WERI-Rb-1 (cell line): ENCODE data around the gene PRKAG2.
A peak's percentile ranks its signal among the peaks of the same experiment; 100 is the strongest.

Source experiments
- DNase-seq: peaks from one replicate; pipeline ENCODE4 v3.0.0-alpha.2; 2020
- H3K27ac ChIP-seq: fragments of 250-450 bp; sonication (Bioruptor Pico); 2 replicates; pipeline ENCODE4 v1.5.1; 2020; ENCODE audit warnings: mild to moderate bottlenecking, moderate library complexity
- H3K27me3 ChIP-seq: fragments of 250-450 bp; sonication (Bioruptor Pico); 2 replicates; pipeline ENCODE4 v1.5.1; 2021; ENCODE audit warnings: mild to moderate bottlenecking, low read depth, moderate library complexity; ENCODE audit not compliant: insufficient read depth, severe bottlenecking
- H3K36me3 ChIP-seq: fragments of 250-450 bp; sonication (Bioruptor Pico); 2 replicates; pipeline ENCODE4 v1.5.1; 2020; ENCODE audit warnings: mild to moderate bottlenecking, moderate library complexity
- H3K4me3 ChIP-seq: 2 replicates; pipeline ENCODE4 v1.5.1; 2011; ENCODE audit warnings: low read depth, mild to moderate bottlenecking, control low read depth, low read length
- H3K9me3 ChIP-seq: fragments of 250-450 bp; sonication (Bioruptor Pico); 2 replicates; pipeline ENCODE4 v1.5.1; 2021; ENCODE audit warnings: mild to moderate bottlenecking, moderate library complexity; ENCODE audit not compliant: severe bottlenecking
- TF ChIP-seq, protein P1 (sequence below): IDR thresholded peaks from 2 replicates; pipeline ENCODE4 v1.5.1; 2011; ENCODE audit warnings: low read depth, mild to moderate bottlenecking, control low read depth, inconsistent platforms, low read length

The PRKAG2 gene

DNA sequence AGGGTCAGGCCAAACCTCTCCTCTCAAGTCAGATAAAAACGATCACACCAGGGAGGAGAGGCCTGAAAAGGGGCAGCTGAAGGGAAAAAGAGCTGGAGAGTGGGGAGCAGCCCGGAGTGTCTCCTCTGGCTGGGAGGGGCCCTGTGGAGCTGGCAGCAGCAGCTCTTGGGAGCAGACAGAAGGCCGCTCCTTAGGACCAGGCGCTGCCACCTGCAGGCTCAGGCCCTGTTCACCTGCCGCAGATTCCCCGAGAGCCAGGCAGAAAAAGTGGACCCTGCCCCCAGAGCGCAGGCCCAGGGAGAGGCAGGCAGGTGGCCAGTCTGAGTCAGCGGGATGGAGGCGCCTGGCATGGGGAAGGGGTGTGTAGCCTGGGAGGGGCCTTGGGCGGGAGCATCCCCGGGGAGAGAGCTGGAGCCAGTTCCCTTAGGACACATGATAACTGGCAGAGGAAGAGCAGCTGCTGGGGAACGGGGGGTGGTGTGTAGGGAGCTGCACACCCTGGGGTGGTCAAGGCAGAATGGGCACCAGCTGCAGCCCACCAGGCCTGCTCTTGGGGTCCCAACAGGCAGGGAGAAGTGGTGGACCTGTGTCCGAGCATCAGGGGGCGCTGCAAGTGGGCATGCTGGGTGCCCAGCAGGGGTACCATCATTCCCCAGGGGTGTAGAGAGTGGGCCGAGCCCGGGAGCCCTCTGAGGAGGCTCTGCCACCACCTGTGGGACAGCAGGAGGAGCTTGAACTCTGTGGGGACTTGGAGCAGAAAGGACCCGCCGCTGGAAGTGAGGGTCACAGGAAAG is 180.0 kb downstream of the PRKAG2 start:
- peak; percentile 37 for DNase-seq
- TF ChIP-seq, protein P1, sequence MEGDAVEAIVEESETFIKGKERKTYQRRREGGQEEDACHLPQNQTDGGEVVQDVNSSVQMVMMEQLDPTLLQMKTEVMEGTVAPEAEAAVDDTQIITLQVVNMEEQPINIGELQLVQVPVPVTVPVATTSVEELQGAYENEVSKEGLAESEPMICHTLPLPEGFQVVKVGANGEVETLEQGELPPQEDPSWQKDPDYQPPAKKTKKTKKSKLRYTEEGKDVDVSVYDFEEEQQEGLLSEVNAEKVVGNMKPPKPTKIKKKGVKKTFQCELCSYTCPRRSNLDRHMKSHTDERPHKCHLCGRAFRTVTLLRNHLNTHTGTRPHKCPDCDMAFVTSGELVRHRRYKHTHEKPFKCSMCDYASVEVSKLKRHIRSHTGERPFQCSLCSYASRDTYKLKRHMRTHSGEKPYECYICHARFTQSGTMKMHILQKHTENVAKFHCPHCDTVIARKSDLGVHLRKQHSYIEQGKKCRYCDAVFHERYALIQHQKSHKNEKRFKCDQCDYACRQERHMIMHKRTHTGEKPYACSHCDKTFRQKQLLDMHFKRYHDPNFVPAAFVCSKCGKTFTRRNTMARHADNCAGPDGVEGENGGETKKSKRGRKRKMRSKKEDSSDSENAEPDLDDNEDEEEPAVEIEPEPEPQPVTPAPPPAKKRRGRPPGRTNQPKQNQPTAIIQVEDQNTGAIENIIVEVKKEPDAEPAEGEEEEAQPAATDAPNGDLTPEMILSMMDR, result peak; percentile 48
- Histone ChIP-seq H3K9me3 (no peaks in the 10 kb centered on the region), H3K27ac (no peak overlapping the region), H3K4me3 (no peak overlapping the region), H3K36me3 (no peaks in the 10 kb centered on the region), H3K27me3 (no peaks in the 10 kb centered on the region)

DNA sequence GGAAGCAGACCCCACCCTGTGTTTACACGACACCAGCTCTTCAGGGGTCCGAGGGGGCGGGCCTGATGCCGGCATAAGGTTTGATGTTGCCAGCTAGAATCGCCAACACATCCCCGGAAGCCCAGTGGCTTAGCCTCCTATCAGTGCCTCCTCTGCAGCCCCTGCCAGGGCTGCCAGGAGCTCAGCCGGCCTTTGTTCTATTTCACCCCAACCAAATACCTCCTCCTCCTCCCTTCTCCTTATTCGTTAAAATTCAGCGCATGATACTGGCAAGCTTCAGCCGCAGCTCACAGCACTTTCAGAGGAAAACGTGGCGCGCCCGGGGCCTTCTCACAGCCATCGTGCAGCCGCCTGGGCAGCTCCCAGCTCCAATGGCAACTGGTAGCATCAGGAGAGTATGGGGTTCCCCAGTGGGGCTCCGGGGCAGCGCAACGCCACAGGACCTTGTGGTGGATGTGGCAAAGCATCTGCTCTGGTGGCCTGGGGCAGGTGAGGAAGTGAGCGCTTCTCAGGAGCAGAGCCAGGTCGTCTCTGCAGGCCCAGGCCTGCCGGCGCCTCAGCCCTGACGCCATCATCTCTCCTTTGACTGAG is 180.9 kb downstream of the PRKAG2 start:
- no peak overlapping the region for H3K27ac ChIP-seq
- no peak overlapping the region for H3K4me3 ChIP-seq
- TF ChIP-seq, protein P1, result no peak
- no peaks in the 10 kb centered on the region for H3K27me3 ChIP-seq
- no peaks in the 10 kb centered on the region for H3K9me3 ChIP-seq
- no peaks in the 10 kb centered on the region for H3K36me3 ChIP-seq
- DNase-seq, result no peak

DNA sequence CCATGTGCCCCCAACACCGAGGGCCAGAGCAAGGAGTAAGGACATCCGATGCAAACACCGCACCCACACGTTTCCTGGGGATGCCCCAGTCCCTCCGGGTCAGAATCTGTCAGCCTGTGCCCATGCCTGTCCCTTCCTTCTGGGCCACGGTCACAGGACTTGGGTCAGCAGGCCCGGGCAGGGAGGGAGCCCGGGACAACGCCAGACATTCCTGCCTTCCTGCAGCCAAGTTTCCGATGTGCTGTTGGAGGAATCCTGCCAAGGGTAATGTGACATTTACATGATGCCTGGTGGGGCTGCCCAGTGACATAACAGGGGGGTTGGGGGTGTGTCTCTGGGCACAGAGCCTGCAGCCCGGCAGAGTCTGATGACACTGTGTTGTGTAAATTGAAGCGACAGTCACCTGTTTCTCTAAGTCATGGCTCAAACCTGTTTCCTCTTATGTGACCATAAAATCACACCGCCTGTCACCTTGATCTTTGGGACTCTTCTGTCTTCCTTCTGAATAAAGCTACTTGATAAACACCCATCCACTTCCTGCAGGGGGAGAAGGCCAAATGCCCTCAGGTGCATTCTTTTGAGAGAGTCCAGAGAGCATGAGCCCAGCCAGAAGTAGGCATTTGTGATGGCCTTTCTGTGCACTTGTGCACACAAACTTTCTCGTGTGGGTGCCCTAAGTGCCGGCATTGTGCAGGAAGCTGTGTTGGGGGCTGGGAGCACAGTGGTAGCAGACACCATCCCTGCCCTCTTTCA is 181.9 kb downstream of the PRKAG2 start:
- TF ChIP-seq, protein P1, result no peak
- H3K4me3 ChIP-seq, result no peak overlapping the region
- no peak overlapping the region for H3K27ac ChIP-seq
- no peak for DNase-seq
- H3K9me3 ChIP-seq, result no peaks in the 10 kb centered on the region
- H3K27me3 ChIP-seq, result no peaks in the 10 kb centered on the region
- H3K36me3 ChIP-seq, result no peaks in the 10 kb centered on the region

DNA sequence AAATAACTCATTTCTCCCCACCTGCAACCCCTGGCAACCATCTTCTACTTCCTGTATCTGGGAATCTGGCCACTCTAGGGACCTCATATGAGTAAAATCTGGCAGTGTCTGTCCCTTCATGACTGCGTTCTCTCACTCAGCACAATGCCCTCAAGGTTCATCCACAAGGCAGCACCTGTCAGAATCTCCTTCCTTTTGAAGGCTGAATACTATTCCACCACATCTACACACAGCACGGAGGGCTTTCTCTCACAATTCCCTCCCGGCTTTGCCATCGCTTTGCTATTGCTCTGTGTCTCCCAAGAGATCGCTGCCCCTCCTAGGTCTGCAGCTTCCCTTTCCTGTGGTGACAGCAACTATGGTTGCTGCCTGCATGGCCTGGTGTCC is 182.5 kb downstream of the PRKAG2 start:
- TF ChIP-seq, protein P1, result no peak

DNA sequence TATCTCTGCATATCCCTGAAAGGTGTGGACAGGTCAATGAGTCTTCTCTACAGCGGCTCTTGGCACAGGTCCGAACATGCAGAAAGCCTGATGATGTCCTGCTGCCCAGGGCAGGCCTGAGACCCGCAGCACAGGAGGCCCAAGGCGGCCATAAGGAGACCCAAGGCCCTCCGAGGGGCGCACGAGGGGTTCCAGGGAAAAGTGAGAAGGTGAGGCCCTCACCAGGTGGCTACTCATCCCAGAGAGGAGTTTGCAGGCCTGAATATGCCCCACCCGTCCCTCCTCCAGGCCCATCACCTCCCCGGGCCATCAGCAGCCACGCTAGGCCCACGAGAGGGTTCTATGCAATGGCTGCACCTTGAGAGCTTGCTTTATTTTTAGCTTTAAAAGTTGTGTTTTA is 183.8 kb downstream of the PRKAG2 start:
- no peaks in the 10 kb centered on the region for H3K36me3 ChIP-seq
- no peaks in the 10 kb centered on the region for H3K9me3 ChIP-seq
- no peak overlapping the region for H3K4me3 ChIP-seq
- no peak for DNase-seq
- H3K27ac ChIP-seq, result no peak overlapping the region
- no peaks in the 10 kb centered on the region for H3K27me3 ChIP-seq
- TF ChIP-seq, protein P1, result no peak

More for the DNA sequence above, 182.5 kb downstream of the PRKAG2 start:
- DNase-seq, result no peak
- H3K27ac ChIP-seq, result no peak overlapping the region
- no peaks in the 10 kb centered on the region for H3K36me3 ChIP-seq
- H3K27me3 ChIP-seq, result no peaks in the 10 kb centered on the region
- no peak overlapping the region for H3K4me3 ChIP-seq
- H3K9me3 ChIP-seq, result no peaks in the 10 kb centered on the region
